DND-41 (cell line): Measurements from ENCODE around the gene LY86.

Experiments
- CTCF ChIP-seq: IDR thresholded peaks from 2 replicates; pipeline ENCODE4 v1.5.1; 2012; ENCODE audit warnings: borderline replicate concordance, low read length, moderate library complexity, mild to moderate bottlenecking; ENCODE audit not compliant: poor library complexity, severe bottlenecking; ENCODE audit errors: extremely low read depth
- EZH2 ChIP-seq: IDR thresholded peaks from 3 replicates; pipeline ENCODE4 v1.6.1; 2012; ENCODE audit warnings: borderline replicate concordance, low read depth, mild to moderate bottlenecking, moderate library complexity, low read length, inconsistent platforms; ENCODE audit not compliant: severe bottlenecking

GRCh38 chr6:6651335-6651734 lies 62.8 kb downstream of the LY86 start:
- TF ChIP-seq CTCF, result no peak
- no peak for TF ChIP-seq EZH2
